ENCODE results near the gene INVS. TPM values are rescaled to one million over a fixed set of nuclear protein-coding genes. Genes with fewer than 3 reads are reported as not detected.

The INVS gene
- total and polyA plus RNA-seq, 2 experiments from 2014 or later: 4.1 to 8.7 TPM

DNA sequence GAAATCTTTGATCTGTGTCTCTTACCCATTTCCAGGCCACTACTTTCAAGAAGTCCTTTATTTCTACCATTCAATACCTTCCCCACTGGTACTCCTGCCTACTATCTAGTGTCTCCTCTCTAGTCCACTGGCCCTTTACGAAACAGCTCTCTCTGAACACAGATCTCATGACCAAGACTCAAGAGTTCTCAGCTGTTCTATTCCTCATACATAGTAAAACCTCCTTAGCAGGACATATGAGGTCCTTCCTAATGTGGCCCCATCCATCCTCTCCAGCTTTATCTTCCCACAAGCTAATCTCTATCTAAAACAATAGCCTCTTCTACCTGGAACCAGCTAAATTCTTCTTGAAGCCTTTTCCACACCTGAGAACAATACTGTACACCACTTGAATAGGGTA lies 251.1 kb downstream of the INVS start:
- no peaks in the 10 kb centered on the region for H3F3A ChIP-seq (replicated peaks; ENCODE audit: low read depth)
- H3K9me2 ChIP-seq (ENCODE audit: insufficient read depth): no peaks in the 10 kb centered on the region
- Mint-ChIP-seq H3K4me1 (peaks cover 34% of the 10 kb centered on the region), H3K9me3 (peaks cover 7% of the 10 kb centered on the region), H3K36me3 (ENCODE audit: low read depth) (peaks cover 47% of the 10 kb centered on the region), H3K27me3 (ENCODE audit: insufficient read depth, low read depth, poor library complexity) (peaks cover 3% of the 10 kb centered on the region), H3K4me3 (peak overlapping the region; percentile 67), H3K27ac (no peak overlapping the region)
- TF ChIP-seq EZH2phosphoT487 (IDR thresholded peaks at IDR 0.05; ENCODE audit: unreplicated experiment): no peak
- no peak for TF ChIP-seq JUNB (IDR thresholded peaks at IDR 0.05; ENCODE audit: unreplicated experiment)
- no peak for TF ChIP-seq EZH2 (IDR thresholded peaks at IDR 0.05; ENCODE audit: low read depth, unreplicated experiment)
- TF ChIP-seq, protein P1, sequence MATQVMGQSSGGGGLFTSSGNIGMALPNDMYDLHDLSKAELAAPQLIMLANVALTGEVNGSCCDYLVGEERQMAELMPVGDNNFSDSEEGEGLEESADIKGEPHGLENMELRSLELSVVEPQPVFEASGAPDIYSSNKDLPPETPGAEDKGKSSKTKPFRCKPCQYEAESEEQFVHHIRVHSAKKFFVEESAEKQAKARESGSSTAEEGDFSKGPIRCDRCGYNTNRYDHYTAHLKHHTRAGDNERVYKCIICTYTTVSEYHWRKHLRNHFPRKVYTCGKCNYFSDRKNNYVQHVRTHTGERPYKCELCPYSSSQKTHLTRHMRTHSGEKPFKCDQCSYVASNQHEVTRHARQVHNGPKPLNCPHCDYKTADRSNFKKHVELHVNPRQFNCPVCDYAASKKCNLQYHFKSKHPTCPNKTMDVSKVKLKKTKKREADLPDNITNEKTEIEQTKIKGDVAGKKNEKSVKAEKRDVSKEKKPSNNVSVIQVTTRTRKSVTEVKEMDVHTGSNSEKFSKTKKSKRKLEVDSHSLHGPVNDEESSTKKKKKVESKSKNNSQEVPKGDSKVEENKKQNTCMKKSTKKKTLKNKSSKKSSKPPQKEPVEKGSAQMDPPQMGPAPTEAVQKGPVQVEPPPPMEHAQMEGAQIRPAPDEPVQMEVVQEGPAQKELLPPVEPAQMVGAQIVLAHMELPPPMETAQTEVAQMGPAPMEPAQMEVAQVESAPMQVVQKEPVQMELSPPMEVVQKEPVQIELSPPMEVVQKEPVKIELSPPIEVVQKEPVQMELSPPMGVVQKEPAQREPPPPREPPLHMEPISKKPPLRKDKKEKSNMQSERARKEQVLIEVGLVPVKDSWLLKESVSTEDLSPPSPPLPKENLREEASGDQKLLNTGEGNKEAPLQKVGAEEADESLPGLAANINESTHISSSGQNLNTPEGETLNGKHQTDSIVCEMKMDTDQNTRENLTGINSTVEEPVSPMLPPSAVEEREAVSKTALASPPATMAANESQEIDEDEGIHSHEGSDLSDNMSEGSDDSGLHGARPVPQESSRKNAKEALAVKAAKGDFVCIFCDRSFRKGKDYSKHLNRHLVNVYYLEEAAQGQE (IDR thresholded peaks at IDR 0.05; ENCODE audit: unreplicated experiment): no peak
- TF ChIP-seq POLR2AphosphoS5 (IDR thresholded peaks at IDR 0.05; ENCODE audit: low read depth): no peak
- TF ChIP-seq ZNF114 (CRISPR knock-in tag; IDR thresholded peaks at IDR 0.05): no peak
- no peak for TF ChIP-seq NANOG (IDR thresholded peaks at IDR 0.05; ENCODE audit: borderline replicate concordance)
- no peak for DNase-seq (ENCODE audit: low spot score)
- peak overlapping the region; percentile 99 for H3K4me2 ChIP-seq
- H3K79me2 ChIP-seq (replicated peaks; ENCODE audit: insufficient read depth): peaks cover 94% of the 10 kb centered on the region
- peaks cover 13% of the 10 kb centered on the region; the same call in 1 of the 2 replicates for H3K36me3 ChIP-seq (ENCODE audit: insufficient read depth)
- peaks cover 49% of the 10 kb centered on the region for H4K20me1 ChIP-seq (replicated peaks; ENCODE audit: insufficient read depth)
- H3K27ac ChIP-seq (ENCODE audit: low read depth): no peak overlapping the region
- no peak for ATAC-seq
- no peak overlapping the region for H2AFZ ChIP-seq
- peak overlapping the region; percentile 91 for H3K4me3 ChIP-seq
- no peaks in the 10 kb centered on the region for H3K27me3 ChIP-seq (ENCODE audit: insufficient read depth)
- H3K4me1 ChIP-seq (ENCODE audit: insufficient read depth): peaks cover 22% of the 10 kb centered on the region

Small RNA genes within 50 kb of the gene (small RNA-seq; reads per million reads assigned to genes)
- 0.10 reads per million for gene RN7SL75P (ENCODE audit: low replicate concordance)

Other genes with a start within 250 kb of the INVS start
- 16.3 and 24.2 TPM in 2 replicates for gene STX17, start 192.6 kb upstream of the INVS start, total RNA-seq (2014; rRNA removed; shearing (Covaris generic))
- 10.7 and 12.9 TPM in 2 replicates for gene STX17, start 192.6 kb upstream of the INVS start, polyA plus RNA-seq (2016; fragmentation: Nextera tagmentation; extraction: Ambion mirVana)
- gene ERP44, start 243 bp upstream of the INVS start, total RNA-seq (2014; rRNA removed; shearing (Covaris generic)): 12.0 and 13.0 TPM in 2 replicates
- 18.8 and 24.1 TPM in 2 replicates for gene ERP44, start 243 bp upstream of the INVS start, polyA plus RNA-seq (2016; fragmentation: Nextera tagmentation; extraction: Ambion mirVana)

All from GM23338 (cell line).